A549 (cell line): ENCODE measurements around the gene SOX11. TPM values are rescaled to one million over a fixed set of nuclear protein-coding genes. Genes with fewer than 3 reads are reported as not detected.

Source experiments
- ATAC-seq, 2 experiments: fragments of 200-7000 bp in 1 of 2; fragments of >200 bp in 1 of 2; cut with Nextera tagmentation in 1 of 2; cut with Tn5 transposase in 1 of 2; 3 replicates each; pipeline versions ENCODE4 v1.8.0 to v1.9.1; 2018 to 2020; ENCODE audit warnings: mild to moderate bottlenecking in 1 of 2, moderate library complexity in 1 of 2
- CTCF ChIA-PET: fragments of 300-600 bp; sonication (Branson Sonifier 250); formaldehyde crosslinking; extraction: SDS; loops from one replicate; lab custom pipeline; 2021; ENCODE audit warnings: antibody characterized with exemption, inconsistent platforms; lab: Yijun Ruan, JAX
- POLR2A ChIA-PET: fragments of 350-600 bp; formaldehyde crosslinking; extraction: SDS; loops from one replicate; lab custom pipeline; 2021; ENCODE audit warnings: antibody characterized with exemption, inconsistent platforms; lab: Yijun Ruan, JAX
- DNase-seq, 2 experiments: peaks; one replicate each; pipeline versions ENCODE4 v3.0.0 to v3.0.0-alpha.2; 2011 to 2016; ENCODE audit warnings: low read depth in 1 of 2, low spot score in 1 of 2
- FAIRE-seq: peaks from 2 replicates; lab custom pipeline; 2011; peaks lifted over from hg19 to GRCh38; lab: Jason Lieb, UNC
- H3K27ac ChIP-seq, 2 experiments: fragments of >200 bp; sonication (Bioruptor Twin); formaldehyde crosslinking; 3 replicates each; pipeline ENCODE4 v1.5.1; 2016 to 2017
- H3K4me1 ChIP-seq: fragments of >200 bp; sonication (Bioruptor Twin); formaldehyde crosslinking; 3 replicates; pipeline ENCODE4 v1.6.1; 2016
- H3K4me2 ChIP-seq: fragments of >200 bp; sonication (Bioruptor Twin); formaldehyde crosslinking; 3 replicates; pipeline ENCODE4 v1.6.1; 2016
- H3K4me3 ChIP-seq: fragments of >200 bp; sonication (Bioruptor Twin); formaldehyde crosslinking; 3 replicates; pipeline ENCODE4 v1.5.1; 2016
- H3K9me3 ChIP-seq: fragments of >200 bp; sonication (Bioruptor Twin); formaldehyde crosslinking; 3 replicates; pipeline ENCODE4 v1.6.1; 2016
- CBX2 ChIP-seq: fragments of 200-600 bp; sonication (generic); IDR thresholded peaks from 2 replicates; pipeline ENCODE4 v1.6.1; 2016; ENCODE audit warnings: low read depth, mild to moderate bottlenecking, borderline replicate concordance
- CEBPB ChIP-seq, 2 experiments: fragments of >200 bp in 1 of 2; sonication (Bioruptor Twin) in 1 of 2; formaldehyde crosslinking in 1 of 2; IDR thresholded peaks; 2 replicates each; pipeline ENCODE4 v1.6.1; 2012 to 2016
- CHD2 ChIP-seq: fragments of 150-350 bp; IDR thresholded peaks from 2 replicates; pipeline ENCODE4 v1.6.1; 2014; ENCODE audit warnings: low read length; ENCODE audit not compliant: partially characterized antibody
- EHMT2 ChIP-seq: fragments of 200-600 bp; sonication (generic); IDR thresholded peaks from 2 replicates; pipeline ENCODE4 v1.6.1; 2016; ENCODE audit warnings: antibody characterized with exemption, low read depth, mild to moderate bottlenecking, moderate library complexity
- EP300 ChIP-seq, 2 experiments: fragments of >200 bp; sonication (Bioruptor Twin); formaldehyde crosslinking; IDR thresholded peaks; 2 replicates in 1 of 2; 3 replicates in 1 of 2; pipeline ENCODE4 v1.6.1; 2016 to 2017
- FOSL2 ChIP-seq, 2 experiments: fragments of 450-650 bp in 1 of 2; fragments of >200 bp in 1 of 2; sonication (Bioruptor Twin) in 1 of 2; formaldehyde crosslinking; IDR thresholded peaks; 2 replicates each; pipeline versions ENCODE4 v1.5.0 to v1.6.1; 2016 to 2020; ENCODE audit warnings: mild to moderate bottlenecking in 1 of 2, moderate library complexity in 1 of 2
- FOXS1 ChIP-seq: fragments of 250-450 bp; sonication (Bioruptor Pico); IDR thresholded peaks from 2 replicates; pipeline ENCODE4 v1.5.0; 2020; ENCODE audit warnings: mild to moderate bottlenecking, moderate library complexity
- HOXB13 ChIP-seq: fragments of 250-450 bp; sonication (Bioruptor Pico); IDR thresholded peaks from 2 replicates; pipeline ENCODE4 v1.5.0; 2020; ENCODE audit warnings: low read depth, mild to moderate bottlenecking, moderate library complexity
- HOXB5 ChIP-seq: fragments of 250-450 bp; sonication (Bioruptor Pico); IDR thresholded peaks from 2 replicates; pipeline ENCODE4 v1.5.0; 2020; ENCODE audit warnings: mild to moderate bottlenecking, moderate library complexity
- JUNB ChIP-seq: fragments of >200 bp; sonication (Bioruptor Twin); formaldehyde crosslinking; IDR thresholded peaks from 2 replicates; pipeline ENCODE4 v1.6.1; 2016
- MAFK ChIP-seq: fragments of 450-650 bp; IDR thresholded peaks from 2 replicates; pipeline ENCODE4 v1.6.1; 2014; ENCODE audit not compliant: partially characterized antibody
- MAX ChIP-seq: IDR thresholded peaks from 2 replicates; pipeline ENCODE4 v1.6.1; 2012
- MAZ ChIP-seq: fragments of 150-350 bp; IDR thresholded peaks from 2 replicates; pipeline ENCODE4 v1.6.1; 2014; ENCODE audit warnings: antibody characterized with exemption, low read depth, low read length, borderline replicate concordance
- PBX3 ChIP-seq: IDR thresholded peaks from 2 replicates; pipeline ENCODE4 v1.6.1; 2012
- PHF8 ChIP-seq: fragments of 200-600 bp; sonication (generic); IDR thresholded peaks from 2 replicates; pipeline ENCODE4 v1.6.1; 2016; ENCODE audit warnings: low read depth, mild to moderate bottlenecking, antibody characterized with exemption, moderate library complexity, borderline replicate concordance
- POLR2A ChIP-seq: IDR thresholded peaks from 2 replicates; pipeline ENCODE4 v1.6.1; 2012; ENCODE audit warnings: mild to moderate bottlenecking, low read length
- RARB ChIP-seq: fragments of 250-450 bp; sonication (Bioruptor Pico); IDR thresholded peaks from 2 replicates; pipeline ENCODE4 v1.8.0; 2021; ENCODE audit warnings: mild to moderate bottlenecking, moderate library complexity
- REST ChIP-seq: fragments of 200-600 bp; sonication (generic); IDR thresholded peaks from 2 replicates; pipeline ENCODE4 v1.6.1; 2016; ENCODE audit warnings: antibody characterized with exemption, mild to moderate bottlenecking, moderate library complexity
- TP53 ChIP-seq: fragments of 250-450 bp; sonication (Bioruptor Pico); IDR thresholded peaks from 2 replicates; pipeline ENCODE4 v1.5.0; 2021; ENCODE audit warnings: mild to moderate bottlenecking, moderate library complexity
- ZC3H11A ChIP-seq: fragments of 450-650 bp; IDR thresholded peaks from 2 replicates; pipeline ENCODE4 v1.6.1; 2014; ENCODE audit warnings: antibody characterized with exemption, mild to moderate bottlenecking
- ZFP36 ChIP-seq: fragments of 450-650 bp; IDR thresholded peaks from 2 replicates; pipeline ENCODE4 v1.6.1; 2014; ENCODE audit warnings: borderline replicate concordance; ENCODE audit not compliant: partially characterized antibody
- ZNF302 ChIP-seq: fragments of 250-450 bp; sonication (Bioruptor Pico); IDR thresholded peaks from 2 replicates; pipeline ENCODE4 v1.9.0; 2021; ENCODE audit warnings: inconsistent platforms, mild to moderate bottlenecking, moderate library complexity
- WGBS: methylation state at CpG from one replicate; pipeline ENCODE4 v1.1.6; 2017; ENCODE audit errors: missing lambda C conversion rate; 5-methylcytosine and 5-hydroxymethylcytosine counted together
- polyA plus RNA-seq, 4 experiments: library from polyadenylated mRNA; depleted of rRNA in 3 of 4; stranded (reverse); fragments of >200 nt; fragmentation: RNase III in 1 of 4; extraction: RNeasy Plus Mini Kit Qiagen cat#74134 plus additional on column Dnase treatment in 1 of 4; gene quantifications; 2 replicates in 3 of 4; 3 replicates in 1 of 4; pipeline ENCODE4 v1.2.3, GENCODE V29; 2011 to 2017

Gene SOX11
- polyA plus RNA-seq, 2 of the 4 experiments (the other 2 are of a cell fraction) = not detected

- CTCF ChIA-PET = no interaction called here
- Histone ChIP-seq H3K4me1 (no peaks in the 10 kb centered on the region), H3K4me3 (no peak overlapping the region), H3K27ac (no peak overlapping the region), H3K4me2 (no peak overlapping the region), H3K9me3 (no peaks in the 10 kb centered on the region; the same call in 2 of the 3 replicates)
- WGBS = 41% methylated on average over 25 of the region's 25 CpGs
- no peak for TF ChIP-seq ZFP36
- TF ChIP-seq EP300 (IDR thresholded peaks at IDR 0.05) = no peak
- TF ChIP-seq CEBPB (IDR thresholded peaks at IDR 0.05) = no peak
- no peak for TF ChIP-seq EHMT2
- no peak for TF ChIP-seq PHF8
- no peak for TF ChIP-seq ZC3H11A
- no peak for TF ChIP-seq FOXS1 (CRISPR knock-in tag)
- TF ChIP-seq ZNF302 = no peak
- no peak for TF ChIP-seq POLR2A
- no peak for TF ChIP-seq HOXB13
- POLR2A ChIA-PET = no interaction called here
- ATAC-seq (no peak), DNase-seq (no peak), FAIRE-seq (no peak)
These were observed 1.4 kb upstream of the SOX11 start for GRCh38 chr2:5690718-5691220.

GRCh38 chr2:5691221-5691984 lies 781 bp upstream of the SOX11 start:
- ChIA-PET POLR2A (no interaction called here), CTCF (no interaction called here)
- no peaks in the 10 kb centered on the region for H3K4me1 ChIP-seq
- DNase-seq (no peak), ATAC-seq (no peak), FAIRE-seq (no peak)
- no peak overlapping the region for H3K4me3 ChIP-seq
- WGBS = 37% methylated on average over 69 of the region's 83 CpGs
- H3K27ac ChIP-seq = no peak overlapping the region
- no peak overlapping the region for H3K4me2 ChIP-seq
- TF ChIP-seq PBX3 (no peak), CBX2 (no peak), FOSL2 (IDR thresholded peaks at IDR 0.05) (no peak), FOSL2 (CRISPR knock-in tag; IDR thresholded peaks at IDR 0.05) (no peak), MAZ (no peak), HOXB5 (CRISPR knock-in tag) (no peak), MAFK (no peak), CEBPB (IDR thresholded peaks at IDR 0.05) (no peak), JUNB (no peak), TP53 (CRISPR knock-in tag) (no peak), CHD2 (no peak), MAX (no peak), REST (no peak), RARB (no peak), FOXS1 (CRISPR knock-in tag) (no peak)
- H3K9me3 ChIP-seq = no peaks in the 10 kb centered on the region; the same call in 2 of the 3 replicates
